GM12878 (cell line): Measurements from ENCODE around the gene GALK1. TPM values are rescaled to one million over a fixed set of nuclear protein-coding genes. Genes with fewer than 3 reads are reported as not detected.

Experiments
- ATAC-seq: fragments of 200-7000 bp; cut with Tn5 transposase; 3 replicates; pipeline ENCODE4 v1.9.1; 2020; ENCODE audit warnings: mild to moderate bottlenecking, moderate library complexity
- Bru-seq: library from RNA; stranded (reverse); fragments of 400-500 nt; gene quantifications from one replicate; lab custom pipeline; 2021; lab: Mats Ljungman, UMichigan
- BruChase-seq, 2 experiments: library from RNA; stranded (reverse); fragments of 400-500 nt; gene quantifications; one replicate each; lab custom pipeline; 2021; lab: Mats Ljungman, UMichigan
- BruUV-seq: library from RNA; stranded (reverse); fragments of 400-500 nt; replicated peaks from 2 replicates; lab custom pipeline; 2021; lab: Mats Ljungman, UMichigan
- CTCF ChIA-PET: fragments of 300-600 bp; sonication (Branson Sonifier 250); formaldehyde crosslinking; extraction: SDS; loops from one replicate; lab custom pipeline; 2021; ENCODE audit warnings: inconsistent platforms; lab: Yijun Ruan, JAX
- POLR2A ChIA-PET: fragments of 350-600 bp; formaldehyde crosslinking; extraction: SDS; loops from one replicate; lab custom pipeline; 2021; ENCODE audit warnings: inconsistent platforms; lab: Charles Lee
- RAD21 ChIA-PET: fragments of 300-600 bp; sonication (Branson Sonifier 250); formaldehyde crosslinking; loops from one replicate; lab custom pipeline; 2023; ENCODE audit warnings: antibody characterized with exemption; ENCODE audit not compliant: unreplicated experiment; lab: Charles Lee
- SMC1A ChIA-PET: fragments of 300-600 bp; sonication (Branson Sonifier 250); formaldehyde crosslinking; loops from one replicate; lab custom pipeline; 2023; ENCODE audit not compliant: unreplicated experiment, uncharacterized antibody; lab: Charles Lee
- DNase-seq: peaks from one replicate; pipeline ENCODE4 v3.0.0-alpha.2; 2011; ENCODE audit warnings: low read depth, low spot score
- FAIRE-seq: peaks from 3 replicates; lab custom pipeline; 2011; peaks lifted over from hg19 to GRCh38; lab: Jason Lieb, UNC
- H2AFZ ChIP-seq: 2 replicates; pipeline ENCODE4 v1.6.0; 2011; ENCODE audit warnings: low read depth, low read length, control low read depth; ENCODE audit not compliant: control insufficient read depth
- H3K27ac ChIP-seq: 2 replicates; pipeline ENCODE4 v1.5.1; 2011; ENCODE audit warnings: control low read depth; ENCODE audit not compliant: control insufficient read depth, insufficient read depth
- H3K27me3 ChIP-seq, 2 experiments: replicated peaks in 1 of 2; 2 replicates each; pipeline versions ENCODE4 v1.6.0 to v1.6.1; 2011; ENCODE audit warnings: low read length in 1 of 2; ENCODE audit not compliant: control insufficient read depth in 2 of 2, insufficient read depth in 2 of 2
- H3K36me3 ChIP-seq, 2 experiments: 2 replicates each; pipeline ENCODE4 v1.5.1; 2011; ENCODE audit warnings: low read length in 1 of 2; ENCODE audit not compliant: control insufficient read depth in 2 of 2, insufficient read depth in 2 of 2
- H3K4me1 ChIP-seq: 2 replicates; pipeline ENCODE4 v1.6.1; 2011; ENCODE audit warnings: mild to moderate bottlenecking, low read length, moderate library complexity, mixed read lengths; ENCODE audit not compliant: control insufficient read depth, insufficient read depth
- H3K4me2 ChIP-seq: 2 replicates; pipeline ENCODE4 v1.6.0; 2011; ENCODE audit warnings: control low read depth; ENCODE audit not compliant: control insufficient read depth, insufficient read depth
- H3K4me3 ChIP-seq: fragments of 200-600 bp; sonication (generic); 2 replicates; pipeline ENCODE4 v1.5.1; 2016
- H3K79me2 ChIP-seq: 2 replicates; pipeline ENCODE4 v1.6.0; 2011; ENCODE audit warnings: low read length; ENCODE audit not compliant: control insufficient read depth, insufficient read depth
- H3K9ac ChIP-seq: 2 replicates; pipeline ENCODE4 v1.8.0; 2011; ENCODE audit warnings: low read length, control low read depth, mixed read lengths; ENCODE audit not compliant: control insufficient read depth, insufficient read depth
- H3K9me3 ChIP-seq: replicated peaks from 3 replicates; pipeline ENCODE4 v1.5.1; 2011; ENCODE audit warnings: mild to moderate bottlenecking, low read length; ENCODE audit not compliant: control insufficient read depth, insufficient read depth
- H4K20me1 ChIP-seq: 2 replicates; pipeline ENCODE4 v1.6.0; 2011; ENCODE audit not compliant: control insufficient read depth, insufficient read depth
- CTCF ChIP-seq, 3 experiments: IDR thresholded peaks in 2 of 3; conservative IDR thresholded peaks in 1 of 3; 2 replicates each; pipeline ENCODE4 v1.5.1; 2011; ENCODE audit warnings: low read depth in 3 of 3, low read length in 3 of 3, mild to moderate bottlenecking in 3 of 3, control low read depth in 2 of 3, moderate library complexity in 2 of 3, inconsistent platforms in 1 of 3, mixed read lengths in 1 of 3; ENCODE audit not compliant: control insufficient read depth in 2 of 3, insufficient read depth in 1 of 3; ENCODE audit errors: extremely low read depth in 1 of 3
- DPF2 ChIP-seq: fragments of 450-650 bp; IDR thresholded peaks from 2 replicates; pipeline ENCODE4 v1.6.1; 2017; ENCODE audit warnings: mild to moderate bottlenecking
- HDAC6 ChIP-seq: fragments of 200-600 bp; sonication (generic); IDR thresholded peaks from one replicate; pipeline ENCODE4 v1.8.0; 2017; ENCODE audit warnings: antibody characterized with exemption; ENCODE audit not compliant: unreplicated experiment
- MEF2B ChIP-seq: fragments of 450-650 bp; IDR thresholded peaks from 2 replicates; pipeline ENCODE4 v1.6.1; 2018; ENCODE audit warnings: mild to moderate bottlenecking, moderate library complexity; ENCODE audit not compliant: partially characterized antibody, poor library complexity, severe bottlenecking
- RBBP5 ChIP-seq: fragments of 200-600 bp; sonication (generic); conservative IDR thresholded peaks from 2 replicates; pipeline ENCODE4 v1.6.1; 2016
- SMC3 ChIP-seq: IDR thresholded peaks from 2 replicates; pipeline ENCODE4 v1.6.1; 2011; ENCODE audit warnings: low read length, improper control_type of control experiment, borderline replicate concordance
- ZNF207 ChIP-seq: fragments of 450-650 bp; IDR thresholded peaks from 2 replicates; pipeline ENCODE4 v1.6.1; 2014; ENCODE audit warnings: antibody characterized with exemption, mild to moderate bottlenecking, borderline replicate concordance
- WGBS: methylation state at CpG from one replicate; pipeline ENCODE4 v1.1.6; 2016; ENCODE audit warnings: low lambda C conversion rate; ENCODE audit not compliant: insufficient replicate concordance, insufficient coverage; ENCODE audit errors: missing lambda C conversion rate; 5-methylcytosine and 5-hydroxymethylcytosine counted together
- in situ Hi-C: fragments of 300-500 bp; cut with MboI; formaldehyde crosslinking; loops from 9 replicates; pipeline ENCODE4 v1.14.3; 2018; ENCODE audit warnings: mixed read lengths
- intact Hi-C: fragments of 100-400 bp; cut with micrococcal nuclease; formaldehyde crosslinking; loops from one replicate; pipeline ENCODE4 v1.14.2; 2022; ENCODE audit not compliant: unreplicated experiment
- long read RNA-seq, 2 experiments: library from polyadenylated mRNA; unstranded; transcript quantifications; one replicate each; pipeline ENCODE4 v2.0.0, GENCODE V29; 2019 to 2020
- polyA minus RNA-seq, 3 experiments: library from RNA; depleted of rRNA, polyadenylated mRNA; stranded (reverse); fragments of >200 nt; gene quantifications; 2 replicates each; pipeline ENCODE4 v1.2.3, GENCODE V29; 2011
- polyA plus RNA-seq, 11 experiments: library from polyadenylated mRNA; depleted of rRNA in 4 of 11; unstranded in 6 of 11; stranded (reverse) in 5 of 11; fragments of >200 nt; fragmentation: Nextera tagmentation in 4 of 11; fragmentation: Illumina TruSeq in 1 of 11; extraction: Ambion mirVana in 4 of 11; extraction: Trizol in 1 of 11; gene quantifications; 1 replicate in 1 of 11; 2 replicates in 10 of 11; pipeline versions ENCODE4 v1.2.1 to v1.2.3, GENCODE V29; 2011 to 2016; ENCODE audit warnings: inconsistent platforms in 2 of 11, missing spikeins in 2 of 11, low read depth in 1 of 11
- total RNA-seq, 4 experiments: library from RNA; depleted of rRNA in 3 of 4; stranded (reverse); fragments of >200 nt in 3 of 4; fragmentation: Illumina TruSeq in 1 of 4; extraction: Trizol in 1 of 4; gene quantifications; 2 replicates each; pipeline versions ENCODE4 v1.2.1 to v1.2.3, GENCODE V29; 2013 to 2021
- TF ChIP-seq, protein P1 (sequence below): fragments of 150-350 bp; IDR thresholded peaks from 2 replicates; pipeline ENCODE4 v1.6.1; 2016; ENCODE audit warnings: low read depth, low read length
- TF ChIP-seq, protein P2 (sequence below): fragments of 450-650 bp; IDR thresholded peaks from 2 replicates; pipeline ENCODE4 v1.6.1; 2017; ENCODE audit warnings: low read depth, mild to moderate bottlenecking, moderate library complexity

The GALK1 gene
- 12.0 and 15.1 TPM in 2 replicates for total RNA-seq (2013; cell fraction: nucleolus; rRNA removed)
- total RNA-seq (2014; rRNA removed), result 32.6 and 43.2 TPM in 2 replicates
- total RNA-seq (2014; rRNA removed; fragmentation: Illumina TruSeq; extraction: Trizol), result 8.7 and 9.2 TPM in 2 replicates
- 38.5 and 41.1 TPM in 2 replicates for total RNA-seq (2021)
- 8.1 TPM for polyA plus RNA-seq (2011; ENCODE audit: low read depth)
- 4.0 and 8.4 TPM in 2 replicates for polyA plus RNA-seq (2011; rRNA removed)
- polyA plus RNA-seq (2011; cell fraction: cytosol; rRNA removed), result 15.1 and 25.3 TPM in 2 replicates
- polyA plus RNA-seq (2011; cell fraction: nucleus; rRNA removed), result 30.2 and 35.7 TPM in 2 replicates
- 18.6 and 22.4 TPM in 2 replicates for polyA plus RNA-seq (2012)
- 0.25 and 3.6 TPM in 2 replicates for polyA plus RNA-seq (2014; fragmentation: Illumina TruSeq; extraction: Trizol)
- 1 to 10 TPM in 1 of 2 experiments, under 1 TPM in 1; 0.21 to 5.9 TPM for polyA plus RNA-seq (2014; fragmentation: Nextera tagmentation; extraction: Ambion mirVana)
- 34.2 and 40.8 TPM in 2 replicates for polyA plus RNA-seq (2014; rRNA removed)
- 10 to 100 TPM; 38.1 to 43.8 TPM for polyA plus RNA-seq (2016; fragmentation: Nextera tagmentation; extraction: Ambion mirVana)
- polyA minus RNA-seq (2011; rRNA and poly(A)+ RNA removed), result 5.0 and 16.4 TPM in 2 replicates
- 9.8 and 15.2 TPM in 2 replicates for polyA minus RNA-seq (2011; cell fraction: cytosol; rRNA and poly(A)+ RNA removed)
- 9.7 TPM in 2 replicates for polyA minus RNA-seq (2011; cell fraction: nucleus; rRNA and poly(A)+ RNA removed)
- percentile 46 among the genes with signal in this experiment for Bru-seq, nascent RNA
- percentile 33 among the genes with signal in this experiment for BruChase-seq, experiment 1, labeled RNA remaining after a 6-hour chase
- percentile 26 among the genes with signal in this experiment for BruChase-seq, experiment 2, labeled RNA remaining after a 2-hour chase
- long read RNA-seq, experiment 1, transcript GALK1-205 (8 exons, 1,866 nt), result major isoform, 11 of 17 reads
- long read RNA-seq, experiment 1, partial matches to known transcripts, result 1 of 17 reads
- long read RNA-seq, experiment 1, other reads (novel, unspliced or antisense), result 5 of 17 reads
- long read RNA-seq, experiment 2, transcript GALK1-205 (8 exons, 1,866 nt), result major isoform, 10 of 10 reads
- long read RNA-seq, experiment 2, partial matches to known transcripts, result 0 of 10 reads
- long read RNA-seq, experiment 2, other reads (novel, unspliced or antisense), result 0 of 10 reads

DNA sequence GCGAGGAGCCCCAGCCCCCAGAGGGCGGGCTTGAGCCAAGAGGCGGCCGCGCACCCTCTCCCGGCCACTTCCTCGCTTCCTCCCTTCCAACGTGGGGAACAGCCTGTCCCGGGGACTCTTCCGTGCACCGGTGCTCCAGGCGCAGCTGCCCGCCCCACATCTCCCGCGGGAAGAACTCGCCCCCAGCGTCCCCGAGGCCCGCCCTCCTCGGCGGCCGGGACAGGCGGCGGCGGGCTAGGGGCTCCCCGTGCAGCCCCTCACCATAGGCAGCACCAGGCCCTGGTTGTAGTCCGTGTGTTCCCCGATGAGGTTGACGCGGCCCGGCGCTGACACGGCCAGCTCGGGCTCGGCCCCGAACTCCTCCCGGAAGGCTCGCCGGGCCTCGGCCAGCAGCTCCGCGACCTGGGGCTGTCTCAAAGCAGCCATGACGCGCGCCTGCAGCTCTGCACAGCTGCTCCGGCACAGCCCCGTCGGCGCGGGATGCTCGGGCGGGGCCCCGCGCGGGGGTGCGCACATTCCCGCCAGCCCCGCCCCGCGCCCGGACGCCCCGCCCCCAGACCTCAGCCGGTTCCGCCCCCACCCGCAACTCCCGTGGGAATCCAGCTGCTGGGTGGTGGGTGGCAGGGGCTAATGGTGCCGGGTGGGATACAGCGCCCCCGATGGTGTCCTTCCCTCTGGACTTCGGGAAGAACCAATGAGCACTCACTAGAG lies at the start of gene GALK1:
TSS of gene GALK1 (minus strand) at position 482 of the 711 bp plus-strand sequence. CDS start at position 426, 56 bp downstream.
- POLR2A ChIA-PET, result interaction anchor here (0.6 to 5.3 kb wide), 17 partner anchors 8 to 412 kb away, joined by 3 to 40 read pairs (median 4); partner anchors contain the start of genes UNC13D, UNK and WBP2
- intact Hi-C loops, result no loop called here
- H2AFZ ChIP-seq, result peak within 1 kb of the TSS; percentile 92
- peak; percentile 62 for TF ChIP-seq SMC3
- TF ChIP-seq CTCF (IDR thresholded peaks at IDR 0.05 in 2 of 3, conservative IDR thresholded peaks at IDR 0.05 in 1 of 3; ENCODE audit: control insufficient read depth in 2 of 3, extremely low read depth in 1 of 3, insufficient read depth in 1 of 3, low read depth in 3 of 3, low read length in 3 of 3), result peak; percentile 49 to 83 (median 78)
- TF ChIP-seq ZNF207, result peak; percentile 56; the same call in 1 of the 2 replicates
- no peak for TF ChIP-seq HDAC6
- TF ChIP-seq, protein P1, sequence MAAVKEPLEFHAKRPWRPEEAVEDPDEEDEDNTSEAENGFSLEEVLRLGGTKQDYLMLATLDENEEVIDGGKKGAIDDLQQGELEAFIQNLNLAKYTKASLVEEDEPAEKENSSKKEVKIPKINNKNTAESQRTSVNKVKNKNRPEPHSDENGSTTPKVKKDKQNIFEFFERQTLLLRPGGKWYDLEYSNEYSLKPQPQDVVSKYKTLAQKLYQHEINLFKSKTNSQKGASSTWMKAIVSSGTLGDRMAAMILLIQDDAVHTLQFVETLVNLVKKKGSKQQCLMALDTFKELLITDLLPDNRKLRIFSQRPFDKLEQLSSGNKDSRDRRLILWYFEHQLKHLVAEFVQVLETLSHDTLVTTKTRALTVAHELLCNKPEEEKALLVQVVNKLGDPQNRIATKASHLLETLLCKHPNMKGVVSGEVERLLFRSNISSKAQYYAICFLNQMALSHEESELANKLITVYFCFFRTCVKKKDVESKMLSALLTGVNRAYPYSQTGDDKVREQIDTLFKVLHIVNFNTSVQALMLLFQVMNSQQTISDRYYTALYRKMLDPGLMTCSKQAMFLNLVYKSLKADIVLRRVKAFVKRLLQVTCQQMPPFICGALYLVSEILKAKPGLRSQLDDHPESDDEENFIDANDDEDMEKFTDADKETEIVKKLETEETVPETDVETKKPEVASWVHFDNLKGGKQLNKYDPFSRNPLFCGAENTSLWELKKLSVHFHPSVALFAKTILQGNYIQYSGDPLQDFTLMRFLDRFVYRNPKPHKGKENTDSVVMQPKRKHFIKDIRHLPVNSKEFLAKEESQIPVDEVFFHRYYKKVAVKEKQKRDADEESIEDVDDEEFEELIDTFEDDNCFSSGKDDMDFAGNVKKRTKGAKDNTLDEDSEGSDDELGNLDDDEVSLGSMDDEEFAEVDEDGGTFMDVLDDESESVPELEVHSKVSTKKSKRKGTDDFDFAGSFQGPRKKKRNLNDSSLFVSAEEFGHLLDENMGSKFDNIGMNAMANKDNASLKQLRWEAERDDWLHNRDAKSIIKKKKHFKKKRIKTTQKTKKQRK, result no peak
- no peak for TF ChIP-seq RBBP5
- TF ChIP-seq MEF2B, result peak; percentile 94
- TF ChIP-seq, protein P2, sequence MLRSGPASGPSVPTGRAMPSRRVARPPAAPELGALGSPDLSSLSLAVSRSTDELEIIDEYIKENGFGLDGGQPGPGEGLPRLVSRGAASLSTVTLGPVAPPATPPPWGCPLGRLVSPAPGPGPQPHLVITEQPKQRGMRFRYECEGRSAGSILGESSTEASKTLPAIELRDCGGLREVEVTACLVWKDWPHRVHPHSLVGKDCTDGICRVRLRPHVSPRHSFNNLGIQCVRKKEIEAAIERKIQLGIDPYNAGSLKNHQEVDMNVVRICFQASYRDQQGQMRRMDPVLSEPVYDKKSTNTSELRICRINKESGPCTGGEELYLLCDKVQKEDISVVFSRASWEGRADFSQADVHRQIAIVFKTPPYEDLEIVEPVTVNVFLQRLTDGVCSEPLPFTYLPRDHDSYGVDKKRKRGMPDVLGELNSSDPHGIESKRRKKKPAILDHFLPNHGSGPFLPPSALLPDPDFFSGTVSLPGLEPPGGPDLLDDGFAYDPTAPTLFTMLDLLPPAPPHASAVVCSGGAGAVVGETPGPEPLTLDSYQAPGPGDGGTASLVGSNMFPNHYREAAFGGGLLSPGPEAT, result 0 out of 2 replicates have a peak, but pooled peaks have one; percentile 8
- peak; percentile 57 for TF ChIP-seq DPF2

More for the DNA sequence above, at the start of gene GALK1:
- Histone ChIP-seq H3K9ac (peak within 1 kb of the TSS; percentile 80), H3K4me3 (peak within 1 kb of the TSS; percentile 76; the same call in 1 of the 2 replicates), H3K27me3 (no peaks in the 10 kb centered on the region), H3K27ac (peak within 1 kb of the TSS; percentile 48; the same call in 1 of the 2 replicates), H3K36me3 (no peaks in the 10 kb centered on the region), H3K4me2 (peak within 1 kb of the TSS; percentile 98), H3K9me3 (no peaks in the 10 kb centered on the region), H3K4me1 (peaks cover 12% of the 10 kb centered on the region), H3K79me2 (no peaks in the 10 kb centered on the region; the same call in 1 of the 2 replicates), H4K20me1 (no peaks in the 10 kb centered on the region)
- in situ Hi-C loops, result no loop called here
- ATAC-seq (peak; percentile 96), DNase-seq (no peak), FAIRE-seq (no peak)
- ChIA-PET SMC1A (interaction anchor here (0.5 to 2.6 kb wide), 18 partner anchors 11 to 240 kb away, joined by 3 to 11 read pairs (median 3); partner anchors contain the start of genes MRPL38 and TRIM65), CTCF (interaction anchor here (0.7 to 5.6 kb wide), 29 partner anchors 8 to 240 kb away, joined by 3 to 75 read pairs (median 5); partner anchors contain the start of genes SMIM5, TRIM65, UNC13D and UNK), RAD21 (interaction anchor here (0.7 to 3.9 kb wide), 22 partner anchors 11 to 386 kb away, joined by 3 to 32 read pairs (median 6); partner anchors contain the start of genes TRIM65, UNC13D, UNK and WBP2)
- under 1% methylated on average over 41 of the region's 71 CpGs for WGBS
- TSS peak; percentile 78 for BruUV-seq
